C4-2B (cell line): ENCODE results near the gene PDE2A.

Experiments used
- H3K27ac ChIP-seq: fragments of 450-650 bp; 2 replicates; pipeline ENCODE4 v1.5.1; 2017
- CTCF ChIP-seq: fragments of 450-650 bp; conservative IDR thresholded peaks from 2 replicates; pipeline ENCODE4 v1.5.1; 2017; ENCODE audit warnings: mild to moderate bottlenecking
- ZFX ChIP-seq: fragments of 450-650 bp; IDR thresholded peaks from 2 replicates; pipeline ENCODE4 v1.6.1; 2017

The PDE2A gene

GRCh38 chr11:72551571-72551970, 122.7 kb downstream of the PDE2A start:
- H3K27ac ChIP-seq = no peak overlapping the region
- TF ChIP-seq CTCF = no peak
- no peak for TF ChIP-seq ZFX

- no peak for TF ChIP-seq CTCF
- no peak for TF ChIP-seq ZFX
- no peak overlapping the region for H3K27ac ChIP-seq
Observed at GRCh38 chr11:72548463-72548862, 125.8 kb downstream of the PDE2A start.

- no peak overlapping the region for H3K27ac ChIP-seq
- TF ChIP-seq CTCF (no peak), ZFX (no peak)
Observed at GRCh38 chr11:72546866-72547265, 127.4 kb downstream of the PDE2A start.

- H3K27ac ChIP-seq = no peak overlapping the region
- TF ChIP-seq CTCF (no peak), ZFX (no peak)
Observed at GRCh38 chr11:72544589-72544988, 129.6 kb downstream of the PDE2A start.

GRCh38 chr11:72543849-72544542, 130.2 kb downstream of the PDE2A start:
- no peak for TF ChIP-seq ZFX
- no peak for TF ChIP-seq CTCF
- H3K27ac ChIP-seq = no peak overlapping the region

GRCh38 chr11:72541257-72541974, 132.8 kb downstream of the PDE2A start:
- no peak for TF ChIP-seq CTCF
- TF ChIP-seq ZFX = no peak
- H3K27ac ChIP-seq = no peak overlapping the region

GRCh38 chr11:72537051-72537450, 137.2 kb downstream of the PDE2A start:
- H3K27ac ChIP-seq = no peak overlapping the region
- TF ChIP-seq ZFX (no peak), CTCF (no peak)
